ENCODE results near the gene COL18A1. TPM values are rescaled to one million over a fixed set of nuclear protein-coding genes. Genes with fewer than 3 reads are reported as not detected.

Gene COL18A1
- total and polyA plus RNA-seq, 2 of the 8 experiments (the other 6 are each of a cell fraction or from before 2014, with no cell fraction given), result 145 to 201 TPM

- Histone ChIP-seq H3K4ac (replicated peaks; ENCODE audit: insufficient read length, low read depth, low read length) (no peak overlapping the region), H3K4me2 (ENCODE audit: insufficient read depth in 1 of 2, low read depth in 2 of 2, low read length in 2 of 2) (0 out of 4 replicates have a peak overlapping the region, but pooled peaks of 1 of the 2 experiments have one; percentile 6), H3K9ac (replicated peaks in 1 of 4; ENCODE audit: extremely low read depth in 1 of 4, low read depth in 3 of 4, low read length in 3 of 4) (no peak overlapping the region), H3K14ac (ENCODE audit: insufficient read length) (no peak overlapping the region), H3K56ac (replicated peaks; ENCODE audit: insufficient read length, low read depth, low read length) (no peak overlapping the region), H2AFZ (ENCODE audit: low read length) (no peak overlapping the region), H3K79me2 (ENCODE audit: control insufficient read depth in 1 of 2, insufficient read depth in 2 of 2, low read length in 2 of 2) (no peaks in the 10 kb centered on the region), H3K9me3 (ENCODE audit: insufficient read depth in 2 of 2, low read depth in 1 of 2, low read length in 1 of 2) (no peaks in the 10 kb centered on the region), H2BK15ac (ENCODE audit: low read length) (no peak overlapping the region), H3K79me1 (ENCODE audit: low read depth, low read length) (no peaks in the 10 kb centered on the region), H3K23me2 (ENCODE audit: low read depth, low read length) (no peaks in the 10 kb centered on the region), H3K27ac (ENCODE audit: low read depth, low read length) (no peak overlapping the region; the same call in 1 of the 2 replicates), H3K36me3 (ENCODE audit: control insufficient read depth in 2 of 4, insufficient read depth in 4 of 4, low read length in 3 of 4) (no peaks in the 10 kb centered on the region), H3K4me1 (replicated peaks in 1 of 4; ENCODE audit: control insufficient read depth in 3 of 4, insufficient read depth in 4 of 4, low read length in 3 of 4) (peaks cover 6 to 26% (median 16%) of the 10 kb centered on the region in 4 experiments), H3K23ac (ENCODE audit: insufficient read length) (no peak overlapping the region), H2AK5ac (ENCODE audit: low read depth, low read length) (peak overlapping the region; percentile 30; the same call in 1 of the 2 replicates), H3K4me3 (ENCODE audit: extremely low read depth in 1 of 4, insufficient read depth in 2 of 4, low read depth in 3 of 4, low read length in 4 of 4) (no peak overlapping the region), H4K20me1 (replicated peaks in 1 of 2; ENCODE audit: control insufficient read depth in 1 of 2, insufficient read depth in 2 of 2, low read length in 2 of 2) (no peaks in the 10 kb centered on the region), H4K91ac (replicated peaks; ENCODE audit: insufficient read length, low read length) (peak overlapping the region; percentile 96), H3K27me3 (replicated peaks in 1 of 4; ENCODE audit: control insufficient read depth in 3 of 4, extremely low read depth in 1 of 4, insufficient read depth in 3 of 4, low read length in 3 of 4) (no peaks in the 10 kb centered on the region; a peak in 3 of 7 replicates), H3K18ac (ENCODE audit: extremely low read depth, low read length) (peak overlapping the region; percentile 38; the same call in 1 of the 2 replicates), H4K5ac (ENCODE audit: insufficient read length, low read depth, low read length) (no peak overlapping the region), H4K8ac (ENCODE audit: extremely low read depth, insufficient read depth, low read length) (peak overlapping the region; percentile 22; the same call in 1 of the 2 replicates), H2BK20ac (ENCODE audit: low read length) (peak overlapping the region; percentile 90; the same call in 1 of the 2 replicates), H2BK5ac (ENCODE audit: low read depth, low read length) (peak overlapping the region; percentile 52; the same call in 1 of the 2 replicates), H2BK12ac (ENCODE audit: low read depth, low read length) (0 out of 2 replicates have a peak overlapping the region, but pooled peaks have one; percentile 80), H2BK120ac (replicated peaks; ENCODE audit: low read depth, low read length) (no peak overlapping the region)
- CTCF ChIA-PET (ENCODE audit: partially characterized antibody), result interaction anchor here (1.1 to 2.1 kb wide), 3 partner anchors 14 to 42 kb away, joined by 3 to 6 read pairs (median 5); no protein-coding TSS in a partner anchor
- POLR2A ChIA-PET (ENCODE audit: partially characterized antibody), result interaction anchor here (0.8 kb wide), 1 partner anchor 46 kb away, joined by 3 read pairs; no protein-coding TSS in a partner anchor
- DNase-seq (ENCODE audit: low read depth in 1 of 2, low spot score in 2 of 2) (peak in 1 of 2 experiments; percentile 61), FAIRE-seq (no peak)
- WGBS, 2 experiments (ENCODE audit: extremely low coverage in 1 of 2, insufficient coverage in 1 of 2, insufficient read length in 1 of 2, insufficient replicate concordance in 2 of 2, low coverage in 1 of 2, low lambda C conversion rate in 2 of 2, missing lambda C conversion rate in 1 of 2), result 69% methylated on average over 26 of the region's 26 CpGs; no CpG with 5 or more reads in 1 of the 2 experiments
- TF ChIP-seq, protein P1, sequence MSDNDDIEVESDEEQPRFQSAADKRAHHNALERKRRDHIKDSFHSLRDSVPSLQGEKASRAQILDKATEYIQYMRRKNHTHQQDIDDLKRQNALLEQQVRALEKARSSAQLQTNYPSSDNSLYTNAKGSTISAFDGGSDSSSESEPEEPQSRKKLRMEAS (IDR thresholded peaks at IDR 0.05), result peak; percentile 44; the same call in 1 of the 2 replicates
- TF ChIP-seq CREB1 (IDR thresholded peaks at IDR 0.05), result peak; percentile 83
- peak; percentile 98 for TF ChIP-seq TEAD4 (IDR thresholded peaks at IDR 0.05; ENCODE audit: low read depth, low read length)
- peak; percentile 61; the same call in 1 of the 2 replicates for TF ChIP-seq SP1 (IDR thresholded peaks at IDR 0.05; ENCODE audit: low read depth, low read length)
- TF ChIP-seq, protein P2, sequence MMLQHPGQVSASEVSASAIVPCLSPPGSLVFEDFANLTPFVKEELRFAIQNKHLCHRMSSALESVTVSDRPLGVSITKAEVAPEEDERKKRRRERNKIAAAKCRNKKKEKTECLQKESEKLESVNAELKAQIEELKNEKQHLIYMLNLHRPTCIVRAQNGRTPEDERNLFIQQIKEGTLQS (IDR thresholded peaks at IDR 0.05; ENCODE audit: insufficient read depth, low read depth, low read length), result no peak
- TF ChIP-seq BCL11A (IDR thresholded peaks at IDR 0.05; ENCODE audit: low read depth in 2 of 2, low read length in 2 of 2), result no peak
- TF ChIP-seq TAF7 (optimal IDR thresholded peaks at IDR 0.05; ENCODE audit: borderline replicate concordance, low read depth, low read length), result no peak
- TF ChIP-seq BRCA1 (IDR thresholded peaks at IDR 0.05; ENCODE audit: low read depth, low read length), result no peak
- TF ChIP-seq GTF2F1 (IDR thresholded peaks at IDR 0.05; ENCODE audit: borderline replicate concordance, low read depth, low read length), result no peak
Measured at GRCh38 chr21:45365608-45366241, 39.2 kb upstream of the COL18A1 start.

Data from H1 (cell line).